Gastroesophageal sphincter (tissue), 4 donors: ENCODE measurements around the gene ENG. TPM values are rescaled to one million over a fixed set of nuclear protein-coding genes. Genes with fewer than 3 reads are reported as not detected.

Source experiments
- ATAC-seq: fragments of 150-250 bp; one replicate; pipeline ENCODE4 v1.9.1; 2016; ENCODE audit warnings: mild to moderate bottlenecking, moderate library complexity
- H3K27ac ChIP-seq, 4 donors: fragments of 200-600 bp; sonication (generic) in 3 of 4; 1 replicate in 3 of 4; 2 replicates in 1 of 4; pipeline ENCODE4 v1.5.1; 2016 to 2019
- H3K27me3 ChIP-seq: fragments of 200-600 bp; sonication (generic); one replicate; pipeline ENCODE4 v1.5.1; 2019
- H3K36me3 ChIP-seq, 2 donors: fragments of 200-600 bp; sonication (generic); one replicate each; pipeline ENCODE4 v1.5.1; 2019; ENCODE audit warnings: control low read depth in 1 of 2
- H3K4me1 ChIP-seq, 3 donors: fragments of 200-600 bp; sonication (generic); 1 replicate in 2 of 3; 2 replicates in 1 of 3; pipeline ENCODE4 v1.5.1; 2016 to 2019; ENCODE audit warnings: control low read depth in 2 of 3
- H3K4me3 ChIP-seq, 2 donors: fragments of 200-600 bp; sonication (generic); one replicate each; pipeline ENCODE4 v1.5.1; 2019; ENCODE audit warnings: mild to moderate bottlenecking in 1 of 2, moderate library complexity in 1 of 2
- H3K9me3 ChIP-seq, 3 donors: fragments of 200-600 bp; sonication (generic); one replicate each; pipeline ENCODE4 v1.5.1; 2017 to 2019; ENCODE audit warnings: control low read depth in 2 of 3
- CTCF ChIP-seq, 4 experiments: fragments of 200-600 bp in 2 of 4; fragments of 450-650 bp in 2 of 4; sonication (generic) in 1 of 4; IDR thresholded peaks; one replicate each; pipeline ENCODE4 v1.5.1; 2017 to 2019; ENCODE audit warnings: antibody characterized with exemption in 4 of 4, mild to moderate bottlenecking in 2 of 4, moderate library complexity in 2 of 4
- EP300 ChIP-seq: sonication (generic); formaldehyde crosslinking; IDR thresholded peaks from one replicate; pipeline ENCODE4 v1.6.1; 2017; ENCODE audit warnings: antibody characterized with exemption, mild to moderate bottlenecking
- POLR2A ChIP-seq, 2 donors: fragments of 450-650 bp; IDR thresholded peaks; one replicate each; pipeline ENCODE4 v1.6.1; 2017; ENCODE audit warnings: antibody characterized with exemption in 2 of 2, mild to moderate bottlenecking in 2 of 2, moderate library complexity in 1 of 2
- POLR2AphosphoS5 ChIP-seq: sonication (generic); formaldehyde crosslinking; IDR thresholded peaks from one replicate; pipeline ENCODE4 v1.6.1; 2017; ENCODE audit warnings: antibody characterized with exemption
- WGBS, 2 donors: methylation state at CpG; one replicate each; pipeline ENCODE4 v1.1.5; 2018; ENCODE audit warnings: low coverage in 1 of 2; 5-methylcytosine and 5-hydroxymethylcytosine counted together
- total RNA-seq, 4 donors: library from RNA; depleted of rRNA; stranded (reverse); fragments of >200 nt; gene quantifications; one replicate each; pipeline ENCODE4 v1.1.0, GENCODE V29; 2016

ENG gene
- total RNA-seq, 4 donors from 2014 or later: 21.3 to 76.5 (median 48.0) TPM

GRCh38 chr9:127835991-127836516, 18.4 kb downstream of the ENG start:
- peaks cover 0 to 85% (median 58%) of the 10 kb centered on the region in 3 donors for H3K4me1 ChIP-seq

GRCh38 chr9:127833555-127833954, 20.9 kb downstream of the ENG start:
- Histone ChIP-seq H3K36me3 (no peaks in the 10 kb centered on the region), H3K4me3 (no peak overlapping the region), H3K27me3 (peaks cover 10% of the 10 kb centered on the region), H3K4me1 (peaks cover 0 to 91% (median 64%) of the 10 kb centered on the region in 3 donors), H3K27ac (peak overlapping the region in 3 of 4 donors; percentile 41 to 86 (median 82)), H3K9me3 (no peaks in the 10 kb centered on the region)
- WGBS, 2 donors: 9 to 38% methylated on average over 1 of the region's 1 CpG
- peak; percentile 42 for ATAC-seq
- TF ChIP-seq CTCF (IDR thresholded peaks at IDR 0.05) (no peak), POLR2AphosphoS5 (no peak), EP300 (no peak), POLR2A (IDR thresholded peaks at IDR 0.05) (no peak)

More at GRCh38 chr9:127835991-127836516, 18.4 kb downstream of the ENG start:
- ATAC-seq: no peak
- H3K36me3 ChIP-seq: no peaks in the 10 kb centered on the region
- no peak for TF ChIP-seq EP300
- no peak for TF ChIP-seq POLR2AphosphoS5
- TF ChIP-seq CTCF (IDR thresholded peaks at IDR 0.05): no peak
- no peak for TF ChIP-seq POLR2A (IDR thresholded peaks at IDR 0.05)
- 37 to 80% methylated on average over 2 to 6 of the region's 17 CpGs for WGBS, 2 donors
- peak overlapping the region; percentile 15 to 94 (median 84) for H3K27ac ChIP-seq
- H3K9me3 ChIP-seq: no peaks in the 10 kb centered on the region
- no peak overlapping the region for H3K4me3 ChIP-seq
- H3K27me3 ChIP-seq: no peaks in the 10 kb centered on the region

DNA sequence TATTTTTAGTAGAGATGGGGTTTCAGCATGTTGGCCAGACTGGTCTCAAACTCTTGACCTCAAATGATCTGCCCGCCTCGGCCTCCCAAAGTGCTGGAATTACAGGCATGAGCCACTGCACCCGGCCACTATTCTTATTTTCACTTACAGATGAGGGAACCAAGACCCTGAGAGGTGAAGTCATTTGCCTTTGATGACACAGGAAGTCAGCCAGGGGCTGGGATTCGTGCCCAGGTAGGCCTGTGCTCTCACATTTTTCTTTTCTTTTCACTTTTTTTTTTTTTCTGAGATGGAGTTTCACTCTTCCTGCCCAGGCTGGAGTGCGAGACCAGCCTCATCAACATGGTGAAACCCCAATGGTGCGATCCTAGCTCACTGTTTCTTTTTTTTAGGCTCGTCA, 22.2 kb downstream of the ENG start:
- Histone ChIP-seq H3K27me3 (peaks cover 21% of the 10 kb centered on the region), H3K9me3 (no peaks in the 10 kb centered on the region), H3K36me3 (no peaks in the 10 kb centered on the region), H3K27ac (peak overlapping the region in 2 of 4 donors; percentile 82 to 86), H3K4me3 (no peak overlapping the region), H3K4me1 (peaks cover 0 to 91% (median 57%) of the 10 kb centered on the region in 3 donors)
- no peak for ATAC-seq
- TF ChIP-seq EP300 (no peak), POLR2AphosphoS5 (no peak), POLR2A (IDR thresholded peaks at IDR 0.05) (no peak), CTCF (IDR thresholded peaks at IDR 0.05) (no peak)
- WGBS, 2 donors: 71 to 100% methylated on average over 2 to 6 of the region's 7 CpGs

DNA sequence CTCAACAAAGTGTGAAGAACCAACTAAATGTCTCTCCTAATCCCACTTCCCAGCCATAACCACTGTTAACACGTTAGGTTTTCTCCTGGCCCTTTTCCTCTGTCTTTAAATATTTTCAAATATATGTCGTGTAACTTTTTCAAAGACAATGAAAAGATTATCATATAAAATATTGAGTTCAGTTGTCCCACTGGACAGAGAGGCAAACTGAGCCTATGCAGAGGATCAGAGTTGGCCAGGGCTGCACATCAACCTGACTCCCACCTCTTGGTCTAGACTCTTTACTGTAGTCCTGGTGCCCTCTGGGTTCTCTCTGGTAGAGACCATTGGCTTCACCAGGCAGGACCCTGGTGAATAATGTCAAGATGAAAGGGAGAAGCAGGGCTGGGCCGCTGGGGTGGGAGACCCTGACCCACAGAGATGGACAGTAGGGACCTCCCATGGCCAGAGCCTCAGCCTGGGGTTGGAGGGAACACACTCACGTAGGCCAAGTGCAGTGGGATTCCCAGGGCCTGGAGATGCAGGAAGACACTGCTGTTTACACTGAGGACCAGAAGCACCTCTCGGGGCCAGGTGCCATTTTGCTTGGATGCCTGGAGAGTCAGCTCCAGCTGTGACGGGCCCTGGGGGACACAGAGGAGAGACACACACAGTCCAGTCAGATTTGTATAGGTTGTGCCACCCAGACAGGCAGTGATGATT, 25.1 kb downstream of the ENG start:
- no peak for TF ChIP-seq POLR2AphosphoS5
- TF ChIP-seq EP300: no peak
- no peak for TF ChIP-seq CTCF (IDR thresholded peaks at IDR 0.05)
- TF ChIP-seq POLR2A (IDR thresholded peaks at IDR 0.05): no peak
- Histone ChIP-seq H3K27ac (peak overlapping the region in 3 of 4 donors; percentile 79 to 87 (median 82)), H3K9me3 (no peaks in the 10 kb centered on the region), H3K27me3 (peaks cover 39% of the 10 kb centered on the region), H3K36me3 (peaks cover 0 to 16% of the 10 kb centered on the region in 2 donors), H3K4me3 (no peak overlapping the region), H3K4me1 (peaks cover 0 to 84% (median 36%) of the 10 kb centered on the region in 3 donors)
- no peak for ATAC-seq
- WGBS, 2 donors: 68 to 69% methylated on average over 2 to 3 of the region's 6 CpGs
